NB4 (cell line): ENCODE results near the gene IRF2BP1.
A peak's percentile ranks its signal among the peaks of the same experiment; 100 is the strongest.

Experiments
- DNase-seq: peaks from one replicate; pipeline ENCODE4 v3.0.0; 2010; ENCODE audit warnings: low read depth
- H3K4me3 ChIP-seq: one replicate; pipeline ENCODE4 v1.5.1; 2011; ENCODE audit warnings: mild to moderate bottlenecking, low read depth, low read length, moderate library complexity
- CTCF ChIP-seq: IDR thresholded peaks from one replicate; pipeline ENCODE4 v1.5.1; 2012; ENCODE audit warnings: low read depth, low read length
- MYC ChIP-seq: IDR thresholded peaks from 2 replicates; pipeline ENCODE4 v1.6.1; 2011; ENCODE audit warnings: low read depth, low read length
- POLR2A ChIP-seq: IDR thresholded peaks from 2 replicates; pipeline ENCODE4 v1.6.1; 2011; ENCODE audit warnings: mild to moderate bottlenecking; ENCODE audit not compliant: insufficient read length; ENCODE audit errors: extremely low read depth
- TF ChIP-seq, protein P1 (sequence below): IDR thresholded peaks from 2 replicates; pipeline ENCODE4 v1.6.1; 2011; ENCODE audit warnings: low read depth, low read length

Gene IRF2BP1

GRCh38 chr19:45860359-45861259, 25.3 kb downstream of the IRF2BP1 start:
- DNase-seq = no peak
- no peak overlapping the region for H3K4me3 ChIP-seq
- TF ChIP-seq POLR2A (no peak), CTCF (no peak), MYC (no peak)
- TF ChIP-seq, protein P1, sequence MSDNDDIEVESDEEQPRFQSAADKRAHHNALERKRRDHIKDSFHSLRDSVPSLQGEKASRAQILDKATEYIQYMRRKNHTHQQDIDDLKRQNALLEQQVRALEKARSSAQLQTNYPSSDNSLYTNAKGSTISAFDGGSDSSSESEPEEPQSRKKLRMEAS = no peak

DNA sequence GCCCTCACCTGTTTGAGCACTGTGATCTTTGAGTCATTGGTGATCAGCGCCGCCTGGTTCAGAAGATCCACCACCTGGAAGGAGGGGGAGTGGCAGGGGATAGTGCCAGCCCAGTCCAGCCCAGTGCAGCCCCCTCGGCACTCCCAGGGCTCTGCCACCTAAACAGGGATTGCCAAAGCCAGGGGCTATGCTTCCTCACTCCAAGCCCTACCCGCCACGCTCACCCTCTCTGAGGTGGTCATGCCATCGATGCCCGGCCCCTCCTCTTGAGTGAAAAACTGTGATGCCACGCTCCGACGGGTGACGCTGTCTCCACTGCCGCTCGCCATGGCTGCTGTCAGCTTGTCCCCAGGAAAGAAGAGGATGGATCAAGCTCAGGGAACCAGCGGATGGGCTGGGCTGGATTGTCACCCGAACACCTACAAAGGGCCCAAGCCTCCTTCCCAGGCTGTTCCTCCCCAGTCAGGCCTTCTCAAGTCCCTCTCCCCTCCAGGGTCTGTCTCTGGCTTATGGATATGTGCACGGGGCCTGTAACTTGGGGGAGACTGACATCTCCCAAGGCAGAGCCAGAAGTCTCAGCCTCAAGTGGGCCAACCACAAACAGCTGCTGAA, 31.7 kb downstream of the IRF2BP1 start:
- no peak for DNase-seq
- no peak overlapping the region for H3K4me3 ChIP-seq
- TF ChIP-seq MYC = no peak
- TF ChIP-seq POLR2A = no peak
- TF ChIP-seq, protein P1 = no peak
- no peak for TF ChIP-seq CTCF

GRCh38 chr19:45852983-45853382, 33.0 kb downstream of the IRF2BP1 start:
- no peak overlapping the region for H3K4me3 ChIP-seq
- no peak for DNase-seq
- TF ChIP-seq MYC (no peak), POLR2A (no peak), CTCF (no peak)
- TF ChIP-seq, protein P1 = no peak

DNA sequence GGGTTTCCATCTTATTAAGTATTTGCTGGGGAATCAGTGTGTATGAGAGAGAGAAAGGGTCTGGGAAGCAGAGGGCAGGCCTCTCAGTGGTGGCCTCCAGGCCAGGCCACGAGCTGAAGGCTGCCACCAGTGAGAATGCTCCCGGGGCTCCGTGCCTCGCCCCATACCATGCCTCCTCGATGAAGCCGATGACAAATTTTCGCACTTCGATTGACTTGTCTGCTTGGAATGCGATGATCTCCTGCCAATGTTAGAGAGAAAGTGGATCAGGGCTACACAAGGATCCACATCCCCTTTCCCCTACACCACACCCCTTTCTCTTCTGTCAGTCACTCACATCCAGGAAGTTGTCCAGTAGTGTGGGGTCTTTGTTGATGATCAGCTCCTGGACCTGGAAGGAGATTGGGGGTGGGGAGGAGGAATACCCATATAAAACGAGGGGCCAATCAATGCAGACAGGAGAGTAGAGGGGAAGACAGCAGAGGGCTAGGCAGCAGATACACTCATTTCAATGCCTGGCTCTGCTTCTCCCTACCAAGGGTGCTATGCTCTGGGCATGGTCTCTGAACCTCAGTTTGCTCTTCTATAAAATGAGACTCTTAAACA, 33.7 kb downstream of the IRF2BP1 start:
- no peak for DNase-seq
- H3K4me3 ChIP-seq = no peak overlapping the region
- TF ChIP-seq CTCF = no peak
- TF ChIP-seq, protein P1 = no peak
- no peak for TF ChIP-seq MYC
- no peak for TF ChIP-seq POLR2A

GRCh38 chr19:45848922-45849321, 37.0 kb downstream of the IRF2BP1 start:
- DNase-seq = no peak
- H3K4me3 ChIP-seq = no peak overlapping the region
- TF ChIP-seq CTCF = peak; percentile 61
- TF ChIP-seq MYC = no peak

- no peak for DNase-seq
- no peak for TF ChIP-seq CTCF
- TF ChIP-seq POLR2A = no peak
- no peak for TF ChIP-seq MYC
- TF ChIP-seq, protein P1 = no peak
These were observed 38.3 kb downstream of the IRF2BP1 start for GRCh38 chr19:45847663-45848062.

More at GRCh38 chr19:45847663-45848062, 38.3 kb downstream of the IRF2BP1 start:
- H3K4me3 ChIP-seq = no peak overlapping the region
